ENCODE measurements around the gene CHI3L1. TPM values are rescaled to one million over a fixed set of nuclear protein-coding genes. Genes with fewer than 3 reads are reported as not detected.

The CHI3L1 gene
- total RNA-seq, 1 donor from 2014 or later = 1.0 TPM

Other genes with a start within 250 kb of the CHI3L1 start
- 96.6 TPM for gene ADIPOR1, start 228.4 kb downstream of the CHI3L1 start, total RNA-seq
- 68.4 TPM for gene CYB5R1, start 219.4 kb downstream of the CHI3L1 start, total RNA-seq
- gene TMEM183A, start 179.3 kb downstream of the CHI3L1 start, total RNA-seq = 42.3 TPM
- 15.7 TPM for gene PPFIA4, start 160.2 kb downstream of the CHI3L1 start, total RNA-seq
- gene MYOG, start 100.7 kb downstream of the CHI3L1 start, total RNA-seq = 247 TPM
- 2.1 TPM for gene ADORA1, start 59.0 kb downstream of the CHI3L1 start, total RNA-seq
- gene MYBPH, start 10.9 kb downstream of the CHI3L1 start, total RNA-seq = 27.7 TPM
- under 0.01 TPM for gene CHIT1, start 43.0 kb upstream of the CHI3L1 start, total RNA-seq
- gene BTG2, start 118.8 kb upstream of the CHI3L1 start, total RNA-seq = 32.4 TPM
- 58.5 TPM for gene FMOD, start 164.4 kb upstream of the CHI3L1 start, total RNA-seq

Data from skeletal muscle tissue (tissue), 1 donor.